Erythroblast (primary cell): ENCODE measurements around the gene LIX1.

Experiments
- DNase-seq, 2 experiments: peaks; one replicate each; lab custom pipeline; 2025; lab: John Stamatoyannopoulos, UW
- GATA1 ChIP-seq: IDR thresholded peaks from 2 replicates; pipeline ENCODE4 v1.6.1; 2011; ENCODE audit warnings: low read depth, mild to moderate bottlenecking, control low read depth, low read length, moderate library complexity
- POLR2A ChIP-seq: IDR thresholded peaks from 2 replicates; pipeline ENCODE4 v1.6.1; 2011; ENCODE audit warnings: mild to moderate bottlenecking, low read length

LIX1 gene

DNA sequence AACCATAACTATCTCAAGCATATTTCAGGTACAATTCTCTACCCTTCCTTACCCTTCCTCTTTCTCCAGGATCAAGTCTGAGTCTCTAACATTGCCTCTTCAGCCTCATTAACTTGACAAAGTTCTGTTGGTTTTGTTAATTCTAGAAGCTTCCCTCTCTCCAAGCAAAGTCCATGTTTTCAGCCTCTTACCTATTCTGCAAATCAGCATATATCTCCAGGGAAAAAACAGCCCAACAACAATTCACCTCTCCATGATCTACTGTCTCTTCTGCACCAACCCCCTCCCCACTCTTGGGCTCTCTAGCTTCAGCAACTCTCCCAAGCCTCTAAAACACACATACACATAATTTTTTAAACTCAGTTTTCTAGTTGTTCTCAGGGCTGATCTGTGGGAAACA is 72.2 kb downstream of the LIX1 start:
- TF ChIP-seq GATA1, result no peak
- DNase-seq, result no peak

DNA sequence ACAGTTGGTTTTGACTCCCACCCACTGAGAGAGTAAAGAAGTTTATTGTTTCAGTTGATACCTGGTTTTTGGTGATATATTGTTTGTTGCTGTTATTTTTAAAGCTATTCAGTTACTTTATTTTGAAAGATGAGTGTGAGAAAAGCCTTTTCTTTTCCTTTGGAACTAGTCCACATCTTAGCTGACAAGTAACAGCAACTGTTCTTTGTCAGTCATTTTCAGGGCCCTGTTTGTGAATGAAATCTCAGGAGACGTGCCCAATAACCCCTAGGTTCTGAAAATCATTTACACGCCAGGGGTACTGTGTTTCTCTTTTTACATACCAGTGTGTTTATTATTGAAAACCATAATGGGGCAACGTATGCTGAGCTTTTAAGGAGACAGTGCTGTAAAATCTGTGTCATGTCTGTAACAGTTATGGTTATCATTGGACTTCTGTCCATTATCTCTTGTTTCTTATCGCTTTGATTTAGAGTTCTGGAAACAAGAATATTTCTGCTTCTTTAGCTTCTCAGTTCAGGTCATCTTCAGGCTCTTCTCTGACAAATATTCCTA is 75.0 kb downstream of the LIX1 start:
- TF ChIP-seq GATA1 (no peak), POLR2A (no peak)
- no peak for DNase-seq

DNA sequence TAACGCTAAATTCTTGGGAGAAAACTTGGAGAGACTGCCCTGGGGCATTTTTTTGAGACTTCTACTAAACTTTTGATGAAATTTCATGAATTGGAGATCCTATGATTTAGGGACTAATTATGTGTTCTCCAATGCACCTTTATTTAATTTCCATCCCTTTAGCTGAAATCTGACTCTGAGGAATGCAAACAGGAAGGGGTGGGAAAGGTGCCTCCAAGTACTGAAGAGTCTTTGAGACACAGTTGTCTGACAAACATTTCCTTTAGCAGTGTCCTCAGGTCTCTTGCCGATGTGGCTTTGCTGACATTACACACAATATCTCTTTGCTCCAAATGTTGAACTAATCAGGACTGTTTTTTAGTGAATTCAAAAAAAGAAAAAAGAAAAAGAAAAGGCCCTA is 76.9 kb downstream of the LIX1 start:
- no peak for DNase-seq
- TF ChIP-seq GATA1 (no peak), POLR2A (no peak)

DNA sequence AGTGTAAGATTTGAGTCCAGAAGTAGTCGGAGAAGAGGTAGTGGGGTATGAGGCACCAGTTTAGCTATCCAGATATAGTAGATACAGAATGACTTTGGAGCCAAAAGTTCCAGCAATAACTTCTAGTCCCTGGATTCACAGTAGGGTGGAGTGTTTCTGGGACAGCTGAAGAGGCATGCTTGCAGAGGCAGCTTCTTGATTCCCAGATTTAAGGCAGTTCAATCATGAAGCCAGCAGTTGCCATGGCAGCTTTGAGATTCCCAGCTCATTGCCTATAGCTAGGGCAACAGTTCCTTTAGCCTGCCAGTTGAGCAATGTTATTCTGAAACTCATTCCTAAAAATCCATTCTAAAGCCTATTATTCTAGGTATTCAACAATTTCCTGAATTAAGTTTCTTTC is 79.2 kb downstream of the LIX1 start:
- TF ChIP-seq POLR2A (no peak), GATA1 (no peak)
- no peak for DNase-seq

DNA sequence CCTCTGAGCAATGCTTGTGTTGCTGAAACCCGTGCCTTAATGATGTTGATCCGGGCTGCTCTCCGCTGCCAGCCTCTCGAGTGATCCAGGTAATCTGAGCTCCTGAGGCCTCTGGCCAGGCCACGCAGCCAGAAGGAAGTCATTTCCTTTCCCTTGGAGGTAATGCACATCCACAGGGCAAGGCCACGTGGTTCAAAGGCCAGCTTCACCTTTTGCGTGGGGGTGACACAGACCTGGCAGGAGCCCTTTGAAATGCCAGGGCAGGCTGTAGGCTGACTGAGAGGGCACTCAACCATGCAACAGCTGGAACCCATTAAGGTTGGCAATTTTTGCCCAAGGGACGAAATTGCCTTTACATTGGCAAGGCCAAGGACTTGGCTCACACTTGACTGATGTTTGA is 80.4 kb downstream of the LIX1 start:
- DNase-seq, result no peak

DNA sequence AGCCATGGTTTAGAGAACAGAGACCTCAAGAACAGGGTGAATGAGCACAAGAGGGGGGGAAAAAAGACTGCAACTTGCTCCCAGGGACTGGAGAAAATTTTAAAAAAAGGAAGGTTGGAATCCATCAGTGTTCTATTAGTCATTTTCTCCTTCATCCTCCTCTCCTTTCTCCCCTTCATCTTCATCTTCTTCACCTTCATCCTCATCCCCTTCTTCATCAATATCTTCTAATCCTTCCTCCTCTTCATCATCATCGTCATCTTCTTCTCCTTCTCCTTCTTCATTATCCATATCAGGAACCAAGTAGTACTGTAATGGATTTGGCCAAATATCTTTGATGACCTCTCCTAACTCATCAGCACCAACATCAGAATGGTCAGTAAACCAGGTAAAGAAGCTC is 86.1 kb downstream of the LIX1 start:
- DNase-seq, result no peak
- TF ChIP-seq GATA1, result no peak
- TF ChIP-seq POLR2A, result no peak

More for the DNA sequence above, 80.4 kb downstream of the LIX1 start:
- TF ChIP-seq GATA1 (no peak), POLR2A (no peak)

DNA sequence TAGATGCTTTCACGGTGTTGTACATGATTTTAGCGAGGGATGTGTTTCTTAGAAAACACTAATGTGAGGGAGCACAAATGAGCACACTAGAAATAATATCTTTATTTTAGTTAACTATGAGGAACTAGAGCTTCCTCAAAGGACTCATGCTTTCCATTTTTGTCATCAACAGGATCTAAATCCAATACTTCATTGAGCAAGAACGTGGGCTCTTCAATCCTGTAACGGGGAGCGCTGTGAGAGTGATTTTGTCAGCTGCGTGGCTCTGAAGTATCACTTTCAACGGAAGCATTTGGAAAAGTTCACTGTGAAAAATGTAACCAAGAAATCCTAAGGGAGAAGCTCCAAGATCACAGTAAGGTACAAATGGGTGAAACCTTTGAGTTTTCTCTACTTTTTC is 93.2 kb downstream of the LIX1 start:
- DNase-seq, result no peak
- TF ChIP-seq GATA1 (no peak), POLR2A (no peak)

DNA sequence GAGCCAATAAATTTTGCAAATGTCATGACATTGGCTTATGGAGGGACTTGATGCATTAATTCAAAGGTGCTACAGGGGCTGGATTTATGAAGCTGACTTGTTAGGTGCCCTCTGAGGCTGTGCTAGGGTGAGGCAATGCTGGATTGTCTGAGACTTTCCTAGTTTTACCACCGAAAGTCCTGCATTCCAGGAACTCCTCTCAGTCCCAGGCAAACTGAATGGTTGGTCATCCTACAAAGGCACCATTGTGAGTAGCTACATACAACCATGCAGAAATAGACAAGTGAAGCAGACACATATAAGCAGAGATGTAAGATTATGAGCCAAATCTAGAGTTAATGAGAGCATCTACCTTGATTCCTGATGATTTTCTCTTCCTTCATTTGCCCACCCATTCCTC is 95.3 kb downstream of the LIX1 start:
- TF ChIP-seq POLR2A, result no peak
- no peak for TF ChIP-seq GATA1
- no peak for DNase-seq

DNA sequence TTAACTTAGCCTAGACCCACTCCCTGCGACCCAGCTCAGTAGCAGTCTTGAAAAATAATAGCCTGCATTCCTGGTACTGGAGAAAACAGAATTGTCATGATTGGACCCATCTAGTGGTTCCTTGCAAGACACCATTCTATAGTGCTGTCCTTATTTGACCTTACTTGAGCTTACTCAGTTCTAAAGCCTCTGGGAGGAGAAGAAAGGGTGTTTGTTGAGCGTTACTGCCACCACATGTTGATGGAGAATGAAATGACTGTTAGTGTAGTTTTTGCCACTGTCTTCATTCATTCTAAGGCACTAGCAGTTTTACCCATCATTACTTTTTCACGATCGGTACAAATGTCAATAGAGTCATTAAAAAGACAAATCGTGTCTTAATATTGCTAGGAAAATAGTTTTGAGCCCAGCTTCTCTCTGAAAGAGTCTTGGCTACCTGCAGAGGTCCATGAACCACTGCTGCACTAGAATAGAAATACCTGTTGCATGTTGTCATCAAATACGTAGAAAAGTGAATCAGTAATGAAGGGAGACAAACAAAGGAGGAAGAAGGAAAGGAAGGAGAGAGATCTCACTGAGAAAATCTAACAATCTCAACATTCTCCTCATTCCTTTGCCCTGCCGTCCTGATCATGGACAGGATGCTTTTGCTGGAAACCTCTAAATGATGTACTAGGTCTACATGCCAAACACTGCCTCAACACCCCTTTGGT is 96.0 kb downstream of the LIX1 start:
- DNase-seq, result peak; percentile 14 to 26
- TF ChIP-seq POLR2A, result no peak
- no peak for TF ChIP-seq GATA1

DNA sequence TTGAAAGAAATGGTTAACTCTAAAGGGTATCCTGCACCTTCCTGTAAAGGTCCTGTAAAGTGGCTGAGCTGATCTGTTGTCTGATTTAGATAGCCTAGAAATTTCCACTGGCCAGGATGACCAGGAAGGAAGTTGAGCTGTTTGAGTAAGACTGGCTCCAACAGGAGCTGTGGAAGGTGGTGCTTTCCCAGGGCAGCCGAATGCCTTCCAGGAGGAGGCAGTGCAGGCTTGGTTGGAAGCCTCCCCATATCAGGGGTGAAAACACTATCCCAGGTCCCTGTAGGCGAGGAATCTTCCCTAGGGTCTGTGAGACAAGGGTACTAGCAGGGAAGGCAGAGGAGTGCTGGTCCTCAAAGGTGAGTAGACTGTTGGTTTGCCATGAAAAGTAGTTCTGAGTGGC is 98.4 kb downstream of the LIX1 start:
- DNase-seq, result no peak
- TF ChIP-seq GATA1 (no peak), POLR2A (no peak)

DNA sequence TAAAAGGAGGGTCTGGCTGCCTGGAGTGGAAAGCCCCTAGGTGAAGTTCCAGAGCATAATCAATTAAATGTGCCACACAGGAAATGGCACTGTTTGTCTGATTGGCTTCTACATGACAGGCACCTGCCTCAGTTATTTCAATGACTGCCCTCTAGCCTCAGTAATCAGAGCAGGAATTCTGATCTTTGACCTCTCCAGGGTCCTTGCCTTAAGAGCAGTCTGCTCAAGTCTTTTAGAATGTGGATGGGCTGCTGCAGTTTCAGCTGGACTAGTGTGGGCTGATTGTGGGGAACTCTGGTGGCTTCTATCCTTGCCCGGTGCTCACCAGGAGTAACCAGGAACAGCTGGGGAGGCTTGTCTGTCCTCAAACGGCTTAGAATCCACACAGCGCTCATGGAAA is 98.9 kb downstream of the LIX1 start:
- DNase-seq, result no peak
- no peak for TF ChIP-seq GATA1

DNA sequence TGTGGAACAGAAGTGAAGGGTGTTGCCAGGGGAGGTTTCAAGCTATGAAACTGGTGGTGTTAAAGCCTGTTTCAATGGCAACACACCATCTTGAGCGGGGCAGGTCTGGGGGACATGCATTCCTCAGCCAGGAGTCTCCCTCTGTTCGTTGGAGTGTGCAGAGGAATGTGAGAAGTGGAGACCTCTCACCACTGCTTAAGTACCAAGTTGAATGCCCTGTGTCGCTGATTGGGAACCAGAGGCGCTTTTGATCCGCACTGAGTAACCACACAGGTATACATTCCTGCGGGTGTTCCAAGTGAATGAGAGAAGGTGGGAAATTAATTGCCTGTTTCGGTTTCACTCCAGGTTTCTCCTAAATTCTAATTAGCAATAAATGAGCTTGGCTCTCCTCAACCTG is 99.4 kb downstream of the LIX1 start:
- TF ChIP-seq POLR2A (no peak), GATA1 (no peak)
- DNase-seq, result no peak
